ENCODE measurements around the gene UNC5A.

UNC5A gene

GRCh38 chr5:176899946-176900779 lies 89.8 kb downstream of the UNC5A start:
- TF ChIP-seq TOX (CRISPR knock-in tag; IDR thresholded peaks at IDR 0.05; ENCODE audit: borderline replicate concordance) = no peak
- TF ChIP-seq SNAI2 (CRISPR knock-in tag; IDR thresholded peaks at IDR 0.05) = no peak
- no peak; the same call in 2 of the 3 replicates for ATAC-seq

GRCh38 chr5:176900780-176901204 lies 90.4 kb downstream of the UNC5A start:
- TF ChIP-seq ESRRG (CRISPR knock-in tag; IDR thresholded peaks at IDR 0.05) = no peak
- ATAC-seq = no peak; the same call in 2 of the 3 replicates

GRCh38 chr5:176901260-176902101 lies 91.1 kb downstream of the UNC5A start:
- TF ChIP-seq ARNTL (CRISPR knock-in tag; IDR thresholded peaks at IDR 0.05; ENCODE audit: borderline replicate concordance, low read depth) (no peak), CSDC2 (CRISPR knock-in tag; IDR thresholded peaks at IDR 0.05) (no peak), TOX (CRISPR knock-in tag; IDR thresholded peaks at IDR 0.05; ENCODE audit: borderline replicate concordance) (no peak), BACH2 (CRISPR knock-in tag; IDR thresholded peaks at IDR 0.05; ENCODE audit: borderline replicate concordance) (no peak), ZFP3 (CRISPR knock-in tag; IDR thresholded peaks at IDR 0.05) (no peak), ZNF8 (CRISPR knock-in tag; IDR thresholded peaks at IDR 0.05) (no peak), ZFP30 (CRISPR knock-in tag; IDR thresholded peaks at IDR 0.05) (no peak)
- no peak for ATAC-seq

- no peak for ATAC-seq
- TF ChIP-seq POU6F1 (CRISPR knock-in tag; IDR thresholded peaks at IDR 0.05; ENCODE audit: borderline replicate concordance, low read depth) (no peak), ZFP3 (CRISPR knock-in tag; IDR thresholded peaks at IDR 0.05) (no peak), GLIS3 (CRISPR knock-in tag; IDR thresholded peaks at IDR 0.05) (no peak), ZNF70 (CRISPR knock-in tag; IDR thresholded peaks at IDR 0.05) (no peak), ZNF565 (CRISPR knock-in tag; conservative IDR thresholded peaks at IDR 0.05; ENCODE audit: low read depth) (no peak), ARNTL (CRISPR knock-in tag; IDR thresholded peaks at IDR 0.05; ENCODE audit: borderline replicate concordance, low read depth) (no peak), TCF4 (CRISPR knock-in tag; IDR thresholded peaks at IDR 0.05; ENCODE audit: borderline replicate concordance) (no peak), OSR1 (CRISPR knock-in tag; IDR thresholded peaks at IDR 0.05) (no peak), BACH2 (CRISPR knock-in tag; IDR thresholded peaks at IDR 0.05; ENCODE audit: borderline replicate concordance) (no peak), ESRRG (CRISPR knock-in tag; IDR thresholded peaks at IDR 0.05) (no peak), SNAI2 (CRISPR knock-in tag; IDR thresholded peaks at IDR 0.05) (no peak)
Observed at GRCh38 chr5:176902102-176902814, 91.9 kb downstream of the UNC5A start.

- no peak for ATAC-seq
- TF ChIP-seq ZFP3 (CRISPR knock-in tag; IDR thresholded peaks at IDR 0.05) (no peak), POU6F1 (CRISPR knock-in tag; IDR thresholded peaks at IDR 0.05; ENCODE audit: borderline replicate concordance, low read depth) (no peak), CREB5 (CRISPR knock-in tag; IDR thresholded peaks at IDR 0.05; ENCODE audit: low read depth) (no peak), GLIS3 (CRISPR knock-in tag; IDR thresholded peaks at IDR 0.05) (no peak), TSHZ2 (CRISPR knock-in tag; IDR thresholded peaks at IDR 0.05) (no peak), ESRRG (CRISPR knock-in tag; IDR thresholded peaks at IDR 0.05) (no peak), CSDC2 (CRISPR knock-in tag; IDR thresholded peaks at IDR 0.05) (no peak), ZFP30 (CRISPR knock-in tag; IDR thresholded peaks at IDR 0.05) (no peak), TOX (CRISPR knock-in tag; IDR thresholded peaks at IDR 0.05; ENCODE audit: borderline replicate concordance) (no peak), PATZ1 (CRISPR knock-in tag; IDR thresholded peaks at IDR 0.05; ENCODE audit: borderline replicate concordance) (no peak), RARB (CRISPR knock-in tag; IDR thresholded peaks at IDR 0.05) (no peak), SNAI2 (CRISPR knock-in tag; IDR thresholded peaks at IDR 0.05) (no peak)
Observed at GRCh38 chr5:176902911-176903664, 92.7 kb downstream of the UNC5A start.

Data from SK-N-SH treated with all-trans-retinoic acid at 6 μM for 48 hours (cell line).